Measurements from ENCODE around the gene NAPA.
A peak's percentile ranks its signal among the peaks of the same experiment; 100 is the strongest.

Gene NAPA

GRCh38 chr19:47544476-47544875, 29.6 kb upstream of the NAPA start:
- Histone ChIP-seq H2BK120ac (ENCODE audit: insufficient read depth, low read length, poor library complexity) (peak overlapping the region; percentile 71), H2AK5ac (ENCODE audit: low read length) (peak overlapping the region; percentile 87)

DNA sequence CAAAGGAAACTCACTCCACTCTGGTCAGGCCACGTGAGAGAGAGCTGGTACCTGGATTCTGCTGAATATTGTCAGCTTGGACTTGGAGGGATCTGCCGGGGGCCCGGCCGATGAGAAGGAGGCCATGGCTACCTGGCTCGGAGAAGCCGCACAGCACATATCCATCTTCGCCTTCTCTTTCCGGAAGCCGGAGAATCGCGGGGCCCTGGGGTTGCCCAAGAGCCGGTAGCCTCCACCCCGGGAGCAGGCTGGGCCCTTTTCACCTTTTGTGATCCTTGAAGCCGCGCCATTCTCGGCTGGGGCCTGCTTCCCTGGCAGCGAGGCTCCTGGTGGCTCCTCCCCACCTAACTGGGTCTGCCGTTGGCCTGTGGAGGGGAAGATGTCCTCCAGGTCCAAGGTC, 29.2 kb upstream of the NAPA start:
- peak overlapping the region; percentile 74 for H4K91ac ChIP-seq (ENCODE audit: low read depth, low read length)
- no peak overlapping the region for H2BK5ac ChIP-seq (ENCODE audit: low read depth, low read length, poor library complexity)
- DNase-seq, result no peak
- no peaks in the 10 kb centered on the region for H3K9me3 ChIP-seq (ENCODE audit: insufficient read depth, low read depth, low read length)
- peaks cover 5 to 14% of the 10 kb centered on the region in 2 experiments for H3K4me1 ChIP-seq (ENCODE audit: control insufficient read depth in 1 of 2, insufficient read depth in 2 of 2, low read length in 2 of 2)
- peak overlapping the region; percentile 24 for H3K18ac ChIP-seq (ENCODE audit: low read length)
- H2AFZ ChIP-seq (ENCODE audit: insufficient read depth, low read length, poor library complexity), result no peak overlapping the region
- H3K4me2 ChIP-seq (ENCODE audit: low read length), result no peak overlapping the region
- H3K4me3 ChIP-seq (ENCODE audit: low read depth, low read length), result no peak overlapping the region
- peak overlapping the region; percentile 48 for H3K14ac ChIP-seq (ENCODE audit: low read length)
- H3K27ac ChIP-seq (ENCODE audit: low read depth, low read length), result no peak overlapping the region
- peak overlapping the region; percentile 94 for H2BK12ac ChIP-seq (ENCODE audit: low read length)
- no CpG with 5 or more reads among the region's 18 CpGs for WGBS (ENCODE audit: extremely low coverage, insufficient coverage, insufficient read length)
- no peaks in the 10 kb centered on the region for H3K36me3 ChIP-seq (ENCODE audit: control insufficient read depth in 1 of 2, insufficient read depth in 2 of 2, low read length in 2 of 2)
- no peak overlapping the region for H3K23ac ChIP-seq (ENCODE audit: low read length)
- H3K4ac ChIP-seq (ENCODE audit: low read depth, low read length), result no peak overlapping the region
- H3K79me1 ChIP-seq (ENCODE audit: low read length), result peaks cover 13% of the 10 kb centered on the region
- peak overlapping the region; percentile 71 for H2BK120ac ChIP-seq (ENCODE audit: insufficient read depth, low read length, poor library complexity)
- H4K8ac ChIP-seq (ENCODE audit: low read depth, low read length), result no peak overlapping the region
- no peaks in the 10 kb centered on the region for H3K27me3 ChIP-seq (ENCODE audit: insufficient read depth, low read length)
- no peaks in the 10 kb centered on the region for H3K79me2 ChIP-seq (ENCODE audit: control insufficient read depth, insufficient read depth, low read length, poor library complexity)
- no peak overlapping the region for H4K12ac ChIP-seq (ENCODE audit: low read depth, low read length)
- H3K9ac ChIP-seq (ENCODE audit: low read length), result no peak overlapping the region
- H2AK5ac ChIP-seq (ENCODE audit: low read length), result peak overlapping the region; percentile 87

More at GRCh38 chr19:47544476-47544875, 29.6 kb upstream of the NAPA start:
- Histone ChIP-seq H3K9me3 (ENCODE audit: insufficient read depth, low read depth, low read length) (no peaks in the 10 kb centered on the region), H3K23ac (ENCODE audit: low read length) (no peak overlapping the region), H3K27ac (ENCODE audit: low read depth, low read length) (no peak overlapping the region), H3K79me1 (ENCODE audit: low read length) (peaks cover 13% of the 10 kb centered on the region), H4K91ac (ENCODE audit: low read depth, low read length) (peak overlapping the region; percentile 74), H3K18ac (ENCODE audit: low read length) (peak overlapping the region; percentile 24), H3K36me3 (ENCODE audit: control insufficient read depth in 1 of 2, insufficient read depth in 2 of 2, low read length in 2 of 2) (no peaks in the 10 kb centered on the region), H2BK12ac (ENCODE audit: low read length) (peak overlapping the region; percentile 94), H4K12ac (ENCODE audit: low read depth, low read length) (no peak overlapping the region), H3K4me3 (ENCODE audit: low read depth, low read length) (no peak overlapping the region), H3K4me1 (ENCODE audit: control insufficient read depth in 1 of 2, insufficient read depth in 2 of 2, low read length in 2 of 2) (peaks cover 5 to 14% of the 10 kb centered on the region in 2 experiments), H3K4ac (ENCODE audit: low read depth, low read length) (no peak overlapping the region), H3K79me2 (ENCODE audit: control insufficient read depth, insufficient read depth, low read length, poor library complexity) (no peaks in the 10 kb centered on the region), H4K8ac (ENCODE audit: low read depth, low read length) (no peak overlapping the region), H2AFZ (ENCODE audit: insufficient read depth, low read length, poor library complexity) (no peak overlapping the region), H3K4me2 (ENCODE audit: low read length) (no peak overlapping the region), H3K27me3 (ENCODE audit: insufficient read depth, low read length) (no peaks in the 10 kb centered on the region), H3K9ac (ENCODE audit: low read length) (no peak overlapping the region), H2BK5ac (ENCODE audit: low read depth, low read length, poor library complexity) (no peak overlapping the region), H3K14ac (ENCODE audit: low read length) (peak overlapping the region; percentile 48)
- no CpG with 5 or more reads among the region's 22 CpGs for WGBS (ENCODE audit: extremely low coverage, insufficient coverage, insufficient read length)
- no peak for DNase-seq

DNA sequence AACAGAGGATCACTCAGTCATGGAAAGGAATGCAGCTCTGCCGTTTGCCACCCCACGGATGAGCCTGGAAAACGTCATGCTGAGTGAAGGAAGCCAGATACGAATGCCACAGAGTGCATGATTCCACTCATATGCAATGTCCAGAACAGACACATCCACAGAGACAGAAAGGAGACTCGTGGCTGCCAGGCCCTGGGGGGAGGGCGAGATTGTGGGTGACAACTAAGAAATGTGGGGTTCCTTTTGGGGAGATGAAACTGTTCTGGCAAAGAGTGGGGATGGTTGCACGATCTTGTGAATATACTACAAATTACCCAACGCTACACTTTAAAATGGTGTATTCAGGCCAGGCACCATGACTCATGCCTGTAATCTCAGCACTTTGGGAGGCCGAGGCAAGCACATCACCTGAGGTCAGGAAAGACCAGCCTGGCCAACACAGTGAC, 27.2 kb upstream of the NAPA start:
- H3K23ac ChIP-seq (ENCODE audit: low read length), result no peak overlapping the region
- no peaks in the 10 kb centered on the region for H3K27me3 ChIP-seq (ENCODE audit: insufficient read depth, low read length)
- H4K91ac ChIP-seq (ENCODE audit: low read depth, low read length), result peak overlapping the region; percentile 9
- H3K4me3 ChIP-seq (ENCODE audit: low read depth, low read length), result no peak overlapping the region
- H3K4ac ChIP-seq (ENCODE audit: low read depth, low read length), result no peak overlapping the region
- no peak overlapping the region for H4K8ac ChIP-seq (ENCODE audit: low read depth, low read length)
- H3K9ac ChIP-seq (ENCODE audit: low read length), result no peak overlapping the region
- H3K79me2 ChIP-seq (ENCODE audit: control insufficient read depth, insufficient read depth, low read length, poor library complexity), result no peaks in the 10 kb centered on the region
- no peak overlapping the region for H3K18ac ChIP-seq (ENCODE audit: low read length)
- peaks cover 5 to 10% of the 10 kb centered on the region in 2 experiments for H3K4me1 ChIP-seq (ENCODE audit: control insufficient read depth in 1 of 2, insufficient read depth in 2 of 2, low read length in 2 of 2)
- no peak overlapping the region for H2AK5ac ChIP-seq (ENCODE audit: low read length)
- H3K79me1 ChIP-seq (ENCODE audit: low read length), result peaks cover 13% of the 10 kb centered on the region
- no CpG with 5 or more reads among the region's 9 CpGs for WGBS (ENCODE audit: extremely low coverage, insufficient coverage, insufficient read length)
- H3K9me3 ChIP-seq (ENCODE audit: insufficient read depth, low read depth, low read length), result no peaks in the 10 kb centered on the region
- no peaks in the 10 kb centered on the region for H3K36me3 ChIP-seq (ENCODE audit: control insufficient read depth in 1 of 2, insufficient read depth in 2 of 2, low read length in 2 of 2)
- no peak overlapping the region for H3K14ac ChIP-seq (ENCODE audit: low read length)
- H3K4me2 ChIP-seq (ENCODE audit: low read length), result peak overlapping the region; percentile 54
- DNase-seq, result no peak
- no peak overlapping the region for H2BK12ac ChIP-seq (ENCODE audit: low read length)
- peak overlapping the region; percentile 88 for H3K27ac ChIP-seq (ENCODE audit: low read depth, low read length)
- H2BK5ac ChIP-seq (ENCODE audit: low read depth, low read length, poor library complexity), result peak overlapping the region; percentile 32
- H4K12ac ChIP-seq (ENCODE audit: low read depth, low read length), result no peak overlapping the region
- peak overlapping the region; percentile 4 for H2BK120ac ChIP-seq (ENCODE audit: insufficient read depth, low read length, poor library complexity)
- no peak overlapping the region for H2AFZ ChIP-seq (ENCODE audit: insufficient read depth, low read length, poor library complexity)

DNA sequence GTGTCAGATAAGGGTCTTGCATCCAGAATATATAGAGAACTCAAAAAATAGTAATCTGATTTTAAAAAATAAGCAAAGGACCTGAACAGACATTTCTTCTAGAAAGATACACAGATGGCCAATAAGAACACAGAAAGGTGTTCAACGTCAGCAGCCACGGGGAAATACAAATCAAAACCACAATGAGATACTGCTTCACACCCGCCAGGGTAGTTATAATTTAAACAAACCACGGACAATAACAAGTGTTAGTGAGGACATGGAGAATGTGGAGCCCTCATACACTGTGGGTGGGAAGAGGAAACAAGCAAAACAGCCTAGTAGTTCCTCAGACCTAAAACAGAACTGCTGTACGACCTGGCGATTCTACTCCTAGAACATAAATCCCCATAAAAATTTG, 26.7 kb upstream of the NAPA start:
- no peak overlapping the region for H3K18ac ChIP-seq (ENCODE audit: low read length)
- H3K27me3 ChIP-seq (ENCODE audit: insufficient read depth, low read length), result no peaks in the 10 kb centered on the region
- H3K4ac ChIP-seq (ENCODE audit: low read depth, low read length), result no peak overlapping the region
- H3K9ac ChIP-seq (ENCODE audit: low read length), result no peak overlapping the region
- no peak overlapping the region for H2AK5ac ChIP-seq (ENCODE audit: low read length)
- peaks cover 5 to 10% of the 10 kb centered on the region in 2 experiments for H3K4me1 ChIP-seq (ENCODE audit: control insufficient read depth in 1 of 2, insufficient read depth in 2 of 2, low read length in 2 of 2)
- H3K4me2 ChIP-seq (ENCODE audit: low read length), result peak overlapping the region; percentile 25
- no peak overlapping the region for H2AFZ ChIP-seq (ENCODE audit: insufficient read depth, low read length, poor library complexity)
- H2BK12ac ChIP-seq (ENCODE audit: low read length), result peak overlapping the region; percentile 88
- no peak for DNase-seq
- H2BK120ac ChIP-seq (ENCODE audit: insufficient read depth, low read length, poor library complexity), result peak overlapping the region; percentile 77
- H3K79me2 ChIP-seq (ENCODE audit: control insufficient read depth, insufficient read depth, low read length, poor library complexity), result no peaks in the 10 kb centered on the region
- no peaks in the 10 kb centered on the region for H3K36me3 ChIP-seq (ENCODE audit: control insufficient read depth in 1 of 2, insufficient read depth in 2 of 2, low read length in 2 of 2)
- peak overlapping the region; percentile 45 for H3K14ac ChIP-seq (ENCODE audit: low read length)
- peak overlapping the region; percentile 83 for H2BK5ac ChIP-seq (ENCODE audit: low read depth, low read length, poor library complexity)
- H3K79me1 ChIP-seq (ENCODE audit: low read length), result peaks cover 13% of the 10 kb centered on the region
- no peak overlapping the region for H3K4me3 ChIP-seq (ENCODE audit: low read depth, low read length)
- H3K23ac ChIP-seq (ENCODE audit: low read length), result no peak overlapping the region
- no peaks in the 10 kb centered on the region for H3K9me3 ChIP-seq (ENCODE audit: insufficient read depth, low read depth, low read length)
- WGBS (ENCODE audit: extremely low coverage, insufficient coverage, insufficient read length), result no CpG with 5 or more reads among the region's 6 CpGs
- peak overlapping the region; percentile 88 for H3K27ac ChIP-seq (ENCODE audit: low read depth, low read length)
- no peak overlapping the region for H4K91ac ChIP-seq (ENCODE audit: low read depth, low read length)
- H4K8ac ChIP-seq (ENCODE audit: low read depth, low read length), result no peak overlapping the region
- H4K12ac ChIP-seq (ENCODE audit: low read depth, low read length), result no peak overlapping the region
